Cerebellar cortex (tissue), 1 donor: Measurements from ENCODE around the gene CMSS1.

Experiments
- DNase-seq: peaks from one replicate; pipeline ENCODE4 v3.0.0-alpha.2; 2015; ENCODE audit warnings: low spot score

CMSS1 gene

DNA sequence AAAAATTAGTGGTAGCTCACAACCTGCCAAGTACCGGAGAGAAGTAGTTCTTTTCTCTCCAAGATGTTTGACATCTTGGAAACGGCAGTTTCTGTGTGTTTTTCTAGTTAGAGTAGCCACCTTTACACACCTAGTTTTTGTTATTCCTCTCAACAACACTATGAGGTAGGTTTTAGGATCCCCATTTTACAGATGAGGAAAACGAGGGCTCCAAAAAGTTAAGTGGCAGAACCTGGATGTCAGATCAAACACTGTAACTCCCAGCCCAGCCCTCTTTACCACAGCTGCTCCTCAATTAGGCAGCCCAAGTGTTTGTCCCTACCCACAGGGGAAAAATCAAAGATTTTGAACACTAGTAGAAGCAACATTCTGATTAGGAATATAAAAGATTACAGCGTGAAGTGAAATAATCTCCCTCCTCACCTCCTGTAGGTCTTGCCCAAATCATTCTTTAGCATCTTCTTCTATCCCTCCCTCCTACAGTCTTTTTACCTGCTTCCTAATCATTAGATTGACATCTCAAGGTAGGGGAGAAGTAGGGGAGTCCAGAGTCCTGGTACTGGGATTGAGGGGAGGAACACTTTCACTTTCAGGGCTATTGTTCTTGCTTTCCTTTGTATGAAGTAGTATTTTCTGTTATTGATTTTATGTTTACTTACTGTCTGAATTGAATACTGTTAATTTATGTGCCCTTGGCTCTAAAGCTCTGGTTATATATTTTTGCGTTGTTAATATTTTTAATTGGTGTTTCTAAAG, 142.6 kb downstream of the CMSS1 start:
- no peak for DNase-seq

DNA sequence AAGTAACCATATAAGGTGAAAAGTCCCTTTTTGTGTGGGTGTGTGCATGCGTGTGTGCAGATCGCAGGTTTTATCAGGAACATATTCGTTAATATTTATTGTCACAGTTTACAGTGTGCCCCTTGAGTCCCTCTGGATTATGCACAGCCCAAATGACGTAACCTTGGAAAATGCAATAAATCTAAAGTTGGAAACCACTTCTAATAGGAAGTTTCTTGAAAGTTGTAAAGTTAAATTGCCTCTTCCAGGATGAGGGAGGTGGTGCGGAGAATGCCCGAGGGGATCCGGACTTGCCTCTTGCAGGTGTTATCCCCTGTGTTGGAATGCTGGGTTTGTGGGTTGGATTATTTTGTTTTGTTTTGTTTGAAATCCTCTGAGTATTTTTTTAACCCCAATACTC, 143.3 kb downstream of the CMSS1 start:
- no peak for DNase-seq

DNA sequence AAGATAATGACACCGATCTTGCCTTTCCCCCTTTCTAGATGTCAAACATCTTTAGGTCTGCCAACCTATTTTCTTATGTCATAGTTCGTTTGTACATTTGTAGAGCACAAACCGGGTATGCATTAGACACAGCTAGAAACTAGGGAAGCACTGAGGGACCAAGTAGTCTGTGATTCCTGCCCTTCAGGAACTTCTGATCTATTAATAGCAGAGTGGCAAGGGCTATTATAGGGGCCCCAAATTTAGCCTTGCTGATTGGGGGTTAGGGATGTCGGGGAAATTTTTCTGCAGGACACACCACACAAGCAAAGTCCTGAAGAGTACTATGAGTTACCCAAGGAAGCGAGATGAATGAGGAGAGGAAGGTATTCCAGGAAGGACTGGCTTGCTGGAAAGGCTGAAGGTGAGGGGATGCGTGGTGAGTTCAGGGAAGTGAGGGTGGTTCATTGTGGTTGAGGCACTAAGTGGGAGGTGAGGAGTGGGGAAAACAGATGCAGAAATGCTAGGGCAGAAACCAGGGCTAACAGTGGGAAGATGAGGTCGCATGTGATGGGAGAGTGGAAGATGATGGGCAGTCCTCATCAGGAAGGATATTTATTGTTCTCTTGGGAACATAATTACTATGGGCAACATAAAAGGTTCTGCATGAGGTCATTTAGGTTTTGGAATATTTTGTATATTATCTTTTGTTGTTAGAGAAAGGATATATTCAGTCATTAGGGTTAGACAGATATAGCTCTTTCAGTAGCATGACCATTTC, 144.3 kb downstream of the CMSS1 start:
- DNase-seq = no peak

DNA sequence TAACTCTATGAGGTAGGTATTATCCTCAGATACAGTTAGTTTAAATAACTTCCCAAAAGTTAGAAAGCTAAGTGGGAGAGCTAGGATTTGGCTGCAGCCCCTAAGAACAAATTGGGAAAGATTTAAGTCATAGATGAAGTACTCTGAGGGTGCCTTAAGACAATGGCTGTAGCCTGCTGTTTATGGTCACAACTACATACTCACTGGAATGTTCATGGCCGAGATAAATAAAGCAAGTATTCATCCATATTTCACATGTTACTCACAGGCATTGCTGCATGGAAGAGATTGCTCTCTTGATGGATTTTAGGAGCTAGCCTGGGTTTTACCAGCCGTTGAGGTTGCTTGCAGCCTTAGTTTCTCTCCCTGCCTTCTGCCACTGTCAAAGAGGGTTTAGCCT, 145.0 kb downstream of the CMSS1 start:
- no peak for DNase-seq

DNA sequence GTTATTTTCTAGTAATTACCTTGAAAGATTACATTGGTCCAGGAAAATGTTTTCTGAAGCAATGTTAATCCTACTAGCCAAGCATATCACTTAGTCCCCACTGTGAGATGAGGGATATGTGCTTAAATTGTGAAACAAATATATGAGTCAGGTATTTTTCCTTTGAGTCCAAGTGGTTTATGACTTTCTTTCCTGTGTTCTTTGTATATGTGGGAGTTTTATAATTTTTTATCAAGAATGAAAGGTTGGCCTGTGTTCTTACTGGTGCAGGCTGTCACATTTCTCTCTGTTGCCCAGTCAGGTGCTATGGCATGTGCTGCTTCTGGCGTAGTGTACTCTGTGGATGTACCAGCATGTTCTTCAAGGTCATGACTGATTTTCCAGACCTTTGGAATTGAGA, 147.4 kb downstream of the CMSS1 start:
- no peak for DNase-seq

DNA sequence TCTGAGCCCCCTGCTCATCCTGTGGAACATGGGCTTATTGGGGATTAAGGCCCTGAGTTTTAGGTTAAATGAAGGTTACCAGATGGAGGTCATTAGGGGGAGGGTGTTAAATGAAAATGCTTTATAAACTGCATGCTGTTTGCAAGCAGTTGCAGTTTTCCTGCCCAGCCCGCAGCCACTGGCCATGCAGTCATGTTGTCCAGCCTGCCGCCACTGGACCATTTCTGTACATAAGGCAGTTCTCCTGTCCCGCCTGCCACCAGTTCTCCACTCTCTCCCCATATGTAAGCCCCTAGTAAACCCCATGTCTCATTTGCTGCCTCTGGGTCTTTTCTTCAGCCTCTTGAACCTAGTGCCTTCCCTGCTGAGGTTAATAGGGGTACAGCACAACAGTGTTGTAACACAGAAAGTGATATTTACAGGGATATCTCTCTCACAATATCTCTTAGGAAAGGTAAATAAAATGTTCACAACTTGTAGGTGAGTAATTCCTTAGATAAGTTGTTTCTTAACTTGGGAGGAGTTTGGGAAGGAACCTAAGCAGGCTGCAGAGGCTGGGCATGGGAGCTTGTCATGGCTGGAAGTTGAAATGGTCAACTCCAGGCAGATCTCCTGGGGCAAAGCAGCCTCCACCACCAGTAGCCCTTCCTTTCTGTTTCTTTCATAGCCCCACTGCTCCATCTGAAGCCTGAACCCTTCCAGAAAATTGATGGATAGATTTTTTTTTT, 148.2 kb downstream of the CMSS1 start:
- no peak for DNase-seq

DNA sequence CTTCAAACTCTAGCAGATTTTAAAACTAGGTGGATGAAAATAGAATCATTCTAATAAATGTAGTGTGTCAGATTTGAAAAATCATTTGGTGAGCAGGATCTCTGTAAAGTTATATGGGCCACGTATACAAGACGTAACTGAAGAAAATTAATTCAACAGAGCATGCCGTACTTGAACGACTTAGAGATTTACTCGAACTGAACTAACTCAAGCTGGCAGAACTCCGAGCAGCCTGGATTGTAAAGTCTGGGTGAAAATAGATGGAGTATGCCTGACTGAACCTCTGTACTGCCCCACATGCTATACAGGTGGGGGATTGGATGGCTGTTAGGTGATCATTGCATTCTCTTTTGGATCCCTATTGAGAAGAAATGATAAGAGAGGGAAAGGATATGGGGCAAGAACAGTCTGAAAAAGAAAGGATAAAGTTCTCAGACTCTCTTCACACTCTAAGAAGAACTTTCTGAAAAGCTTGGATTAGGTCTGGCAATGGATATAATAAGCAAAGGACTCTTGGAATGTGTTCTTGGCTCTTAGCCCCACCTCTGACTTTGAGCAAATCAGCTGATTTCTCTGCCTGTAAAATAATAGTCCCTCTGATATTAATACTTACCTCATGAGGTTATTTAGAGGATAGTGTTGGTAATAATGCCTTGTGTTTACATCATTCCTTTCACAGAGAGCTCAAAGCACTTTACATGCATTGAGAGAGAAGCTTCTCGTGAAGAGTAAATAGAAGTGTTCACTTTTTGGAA, 149.2 kb downstream of the CMSS1 start:
- DNase-seq = no peak

DNA sequence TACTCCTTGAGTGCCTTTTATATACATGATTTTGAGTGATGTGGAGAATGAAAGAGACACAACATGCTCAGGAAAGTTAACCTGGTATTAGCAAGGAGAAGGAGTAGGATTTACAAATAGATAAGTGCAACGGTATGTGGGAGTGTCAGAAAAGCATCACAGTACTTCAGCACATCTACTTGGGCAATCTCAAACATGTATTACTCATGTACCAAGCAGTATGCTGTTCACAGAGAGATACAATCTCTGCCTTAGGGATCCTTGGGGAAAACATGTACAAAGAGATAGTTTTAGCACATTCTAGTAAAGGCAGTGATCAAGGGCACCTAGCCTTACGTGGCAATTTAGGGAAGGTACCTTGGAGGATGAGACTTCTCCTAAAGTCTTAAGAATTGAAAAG, 150.1 kb downstream of the CMSS1 start:
- DNase-seq = no peak

DNA sequence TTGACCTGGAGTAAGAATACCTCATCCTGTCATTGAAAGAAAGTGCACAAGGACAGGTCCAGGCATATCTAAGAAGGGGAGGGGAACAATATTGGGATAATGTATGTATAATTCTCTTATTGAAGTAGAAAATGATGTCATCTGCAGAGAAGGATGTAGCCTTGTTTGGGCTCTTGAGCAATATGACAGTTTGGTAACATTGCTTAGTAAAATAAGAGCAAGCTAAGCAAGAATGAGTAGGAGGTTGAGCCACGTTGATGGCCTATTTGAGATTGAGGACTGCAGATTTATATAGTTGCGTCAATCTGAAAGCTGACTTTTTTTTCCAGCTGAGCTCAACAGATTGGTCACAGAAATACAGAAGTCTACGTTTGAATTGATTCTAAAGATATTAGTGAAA, 151.5 kb downstream of the CMSS1 start:
- DNase-seq = no peak

DNA sequence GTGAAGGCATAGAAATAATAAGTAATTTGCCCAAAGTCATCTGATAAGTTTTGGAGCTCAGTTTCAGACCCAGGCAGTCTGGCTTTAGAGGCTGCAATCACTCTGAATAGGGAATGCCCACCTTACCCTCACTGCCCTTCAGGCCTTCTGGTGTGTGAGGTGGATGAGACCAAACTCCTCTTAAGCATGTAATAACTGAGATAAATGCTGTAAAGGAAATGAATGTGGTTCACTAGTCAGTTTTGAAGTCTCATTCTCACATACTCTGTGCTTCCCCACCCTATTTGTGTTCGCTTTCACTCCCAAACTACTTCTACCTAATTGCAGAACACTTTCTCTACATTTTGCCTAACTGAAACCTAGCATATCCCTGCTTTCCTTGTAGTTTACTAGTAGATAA, 152.5 kb downstream of the CMSS1 start:
- DNase-seq = no peak

DNA sequence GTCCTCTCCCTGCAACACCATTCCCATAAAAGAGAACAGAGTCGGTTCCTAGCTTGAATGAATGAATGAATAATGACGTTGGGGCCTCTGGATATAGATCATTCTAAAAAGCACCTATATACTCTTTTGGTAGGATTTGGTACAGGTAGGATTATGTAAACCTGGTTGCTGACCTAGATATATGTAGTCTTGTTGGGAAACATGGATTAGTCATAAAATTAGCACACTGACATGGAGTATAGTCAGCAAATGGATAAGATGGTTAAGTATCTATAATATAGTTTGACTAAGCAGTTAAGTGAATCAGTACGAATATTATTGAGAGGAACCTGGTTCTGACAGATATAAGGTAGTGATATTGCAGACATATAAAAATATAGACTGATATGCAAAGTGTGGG, 154.1 kb downstream of the CMSS1 start:
- no peak for DNase-seq

DNA sequence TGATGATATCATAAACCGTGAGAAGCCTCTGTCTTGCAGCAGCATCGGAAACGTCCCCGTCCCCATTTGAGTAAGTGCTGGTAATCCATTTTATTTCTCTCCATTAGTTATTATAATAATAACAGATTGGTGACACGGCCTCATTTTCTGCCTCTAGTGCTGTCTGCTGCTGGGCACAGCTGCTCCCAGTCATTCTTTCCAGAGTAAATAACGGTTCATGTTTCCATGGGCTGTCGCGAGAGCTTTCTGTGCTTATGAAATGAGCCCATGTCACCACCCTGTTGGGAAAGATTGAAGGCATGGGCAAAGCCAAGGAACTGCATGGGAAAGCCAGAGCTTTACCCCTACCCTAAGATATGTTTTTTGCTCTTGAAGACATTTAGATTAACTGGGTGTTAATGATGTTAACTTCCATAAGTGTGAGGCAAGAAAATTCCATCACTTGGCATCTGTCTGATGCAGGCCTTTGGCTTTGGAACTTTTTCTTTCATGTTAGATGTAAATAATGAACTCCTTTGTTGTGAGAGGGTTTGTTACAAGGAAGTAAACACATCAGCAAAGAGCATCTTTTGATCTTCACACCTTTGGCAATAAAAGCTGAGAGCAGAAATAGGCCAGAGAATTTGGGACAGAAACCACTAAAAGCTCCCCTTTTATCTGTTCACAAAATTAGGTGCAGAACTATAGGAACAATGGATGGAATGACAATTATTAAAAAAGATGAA, 154.9 kb downstream of the CMSS1 start:
- no peak for DNase-seq

DNA sequence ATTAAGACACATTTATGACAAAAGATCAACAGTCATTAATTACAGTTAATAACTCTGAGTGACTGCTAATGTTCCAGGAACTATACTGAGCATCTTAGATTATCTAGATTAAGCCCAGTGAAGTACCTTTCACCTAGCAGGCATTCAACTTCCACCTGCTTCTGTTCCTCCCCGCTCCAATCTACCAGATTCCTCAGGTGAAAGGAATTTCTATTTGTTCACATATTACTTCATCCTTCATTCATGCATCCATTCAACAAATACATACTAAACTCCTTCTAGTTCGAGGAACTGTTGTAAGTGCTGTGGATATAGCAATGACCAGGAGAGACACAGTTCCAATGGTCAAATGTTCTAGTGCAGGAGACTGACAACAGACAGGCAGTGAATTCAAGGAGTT, 157.3 kb downstream of the CMSS1 start:
- DNase-seq = no peak

DNA sequence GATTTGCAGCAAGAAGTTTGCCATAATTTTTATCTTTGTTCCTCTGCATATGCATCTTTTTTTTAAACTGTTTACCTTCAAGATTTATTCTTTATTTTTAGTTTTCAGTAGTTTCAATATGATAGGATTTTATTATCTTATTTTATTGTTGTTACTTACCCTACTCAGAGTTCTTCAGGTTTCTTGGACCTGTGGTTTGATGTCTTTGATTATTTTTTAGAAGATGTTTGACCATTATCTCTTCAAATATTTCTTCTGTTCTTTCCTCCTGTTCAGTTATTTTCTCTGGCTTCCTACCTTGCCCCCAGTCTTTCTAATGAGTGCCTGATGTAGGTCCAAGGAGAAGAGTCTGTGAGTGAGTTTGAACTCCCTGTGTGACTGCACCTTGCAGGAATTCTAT, 158.9 kb downstream of the CMSS1 start:
- no peak for DNase-seq

DNA sequence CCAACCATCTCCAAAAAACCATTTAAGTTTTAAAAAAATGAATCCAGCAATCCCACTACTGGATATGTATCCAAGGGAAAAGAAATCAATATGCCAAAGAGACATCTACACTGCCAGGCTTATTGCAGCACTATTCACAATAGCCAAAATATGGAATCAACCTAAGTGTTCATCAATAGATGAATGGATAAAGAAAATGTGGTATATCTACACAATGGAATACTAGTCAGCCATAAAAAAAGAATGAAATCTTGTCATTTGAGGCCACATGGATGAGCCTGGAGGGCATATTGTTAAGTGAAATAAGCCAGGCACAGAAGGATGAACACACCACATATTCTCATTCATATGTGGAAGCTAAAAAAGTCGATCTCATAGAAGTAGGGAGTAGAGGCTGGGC, 160.6 kb downstream of the CMSS1 start:
- no peak for DNase-seq

DNA sequence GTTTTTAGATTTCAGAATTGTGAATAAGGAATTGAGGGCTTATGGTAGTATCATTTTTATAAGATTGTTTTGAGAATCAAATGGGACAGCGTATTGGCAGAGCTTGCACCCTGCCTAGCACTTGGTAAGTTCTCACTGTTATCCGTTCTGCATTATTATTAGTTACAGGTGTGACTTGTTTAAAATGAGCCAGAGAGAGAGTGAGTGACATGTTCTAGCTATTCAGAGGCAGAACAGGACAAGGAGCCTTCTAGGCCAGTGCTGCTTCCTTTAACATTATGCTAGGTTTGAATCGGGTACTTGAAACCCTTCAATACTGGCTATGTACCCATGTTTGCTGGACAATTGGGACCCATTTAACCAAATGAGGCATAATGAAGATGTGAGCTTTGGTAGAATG, 162.9 kb downstream of the CMSS1 start:
- no peak for DNase-seq

DNA sequence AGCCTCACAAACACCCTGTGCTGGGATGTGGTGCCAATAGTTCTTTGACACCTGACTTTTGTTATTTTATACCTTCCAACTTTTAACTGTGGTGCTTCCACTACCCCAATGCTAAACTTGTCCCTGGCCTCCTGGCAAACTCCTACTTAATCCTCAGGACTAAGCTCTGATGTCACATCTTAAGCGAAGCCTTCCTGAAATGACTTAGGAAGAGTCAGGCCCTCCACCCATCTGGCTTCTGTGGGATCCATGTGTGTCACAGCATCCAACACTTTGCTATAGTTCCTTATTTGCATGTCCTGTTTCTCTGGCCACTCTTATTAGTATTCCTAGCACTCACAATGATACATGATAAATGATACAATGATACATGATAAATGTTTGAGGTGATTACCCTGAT, 163.5 kb downstream of the CMSS1 start:
- DNase-seq = no peak

DNA sequence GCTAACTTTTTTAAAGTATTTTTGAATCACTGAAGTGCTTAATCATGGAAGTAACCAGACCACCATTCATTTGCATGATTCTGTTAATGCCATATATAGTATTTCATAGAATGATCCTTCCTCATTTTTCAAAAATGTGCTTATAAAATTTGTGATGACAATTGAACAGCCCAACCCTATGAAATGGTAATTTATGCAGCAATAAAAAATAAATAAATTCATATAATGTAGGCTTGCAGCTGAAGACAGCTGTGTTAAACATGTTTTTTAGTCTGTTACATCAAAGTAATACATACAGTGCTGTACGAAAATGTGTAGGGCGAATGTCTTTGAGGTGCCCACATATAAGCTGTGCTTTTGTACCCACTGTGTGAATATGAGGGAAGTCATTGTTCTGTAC, 165.0 kb downstream of the CMSS1 start:
- DNase-seq = no peak

DNA sequence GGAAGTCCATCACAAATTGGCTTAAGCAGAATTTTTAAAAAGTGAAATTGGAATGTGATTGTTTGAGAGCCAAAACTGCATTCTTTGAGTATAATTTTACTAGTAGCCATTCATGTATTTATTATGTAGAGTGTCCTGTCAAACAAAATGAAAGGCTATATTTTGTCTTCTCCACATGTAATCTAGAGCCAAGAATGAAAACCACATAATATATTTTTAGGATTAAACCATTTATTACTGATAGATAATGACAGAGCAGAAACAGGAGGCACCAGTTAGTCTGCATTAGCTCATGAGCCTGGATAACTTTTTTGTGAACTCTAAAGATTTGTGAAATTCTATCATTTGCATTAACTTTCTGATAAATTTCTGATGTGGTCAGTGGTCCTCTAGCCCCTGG, 166.5 kb downstream of the CMSS1 start:
- no peak for DNase-seq

DNA sequence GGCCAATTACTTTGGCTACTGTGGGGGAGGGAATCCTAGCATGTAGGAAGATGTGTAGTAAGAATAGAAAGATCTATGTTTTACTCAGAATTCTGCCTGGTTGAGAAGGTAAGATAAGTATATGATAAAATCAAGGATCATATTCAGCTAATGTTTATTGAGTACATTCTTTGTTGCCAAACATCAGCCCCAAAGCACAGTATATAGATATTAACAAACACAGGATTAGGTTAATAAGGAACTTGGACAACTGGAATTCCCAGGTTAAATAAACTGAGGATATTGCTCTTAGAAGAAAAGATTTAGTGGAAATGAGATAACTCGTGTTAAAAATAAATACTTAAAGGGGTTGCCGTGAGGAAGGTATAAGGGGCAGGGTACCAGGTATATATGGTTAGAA, 167.0 kb downstream of the CMSS1 start:
- no peak for DNase-seq

DNA sequence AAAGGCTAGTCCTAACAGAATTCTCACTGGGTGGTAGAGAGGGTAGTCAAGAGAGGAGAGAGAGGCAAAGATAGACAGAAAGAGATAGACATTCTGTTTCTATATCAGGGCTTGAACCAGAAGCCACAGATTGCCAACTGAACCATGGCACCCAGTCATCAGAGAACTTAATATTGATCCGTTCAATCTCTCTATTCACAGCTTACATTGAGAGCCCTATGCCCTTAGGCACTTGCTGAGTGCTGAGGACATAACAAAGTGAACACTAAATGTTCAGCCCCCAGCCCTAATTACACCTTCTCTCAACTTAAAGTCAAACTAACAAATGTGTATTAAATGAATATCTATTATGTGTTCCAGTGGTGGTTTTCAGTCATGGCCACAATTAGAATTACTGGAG, 172.5 kb downstream of the CMSS1 start:
- DNase-seq = no peak

DNA sequence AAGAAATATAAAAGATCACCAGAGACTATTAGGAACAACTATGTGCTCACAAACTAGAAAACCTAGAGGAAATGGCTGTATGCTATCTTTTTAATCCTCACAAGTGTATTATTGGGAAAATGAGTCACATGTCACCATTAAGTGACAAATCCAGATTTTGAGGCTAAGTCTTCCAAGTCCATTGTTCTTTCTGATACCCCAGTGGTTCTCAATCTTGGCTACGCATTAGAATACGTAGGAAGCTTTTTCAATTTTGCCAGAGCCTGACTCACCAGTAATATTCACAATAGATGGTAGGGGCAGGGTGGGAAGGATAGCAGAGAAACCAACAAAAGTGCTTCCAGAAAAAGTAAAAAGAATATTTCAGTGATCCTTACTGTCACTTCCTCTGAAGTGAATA, 179.6 kb downstream of the CMSS1 start:
- DNase-seq = no peak
